ENCODE results near the gene CDR2.

CDR2 gene

DNA sequence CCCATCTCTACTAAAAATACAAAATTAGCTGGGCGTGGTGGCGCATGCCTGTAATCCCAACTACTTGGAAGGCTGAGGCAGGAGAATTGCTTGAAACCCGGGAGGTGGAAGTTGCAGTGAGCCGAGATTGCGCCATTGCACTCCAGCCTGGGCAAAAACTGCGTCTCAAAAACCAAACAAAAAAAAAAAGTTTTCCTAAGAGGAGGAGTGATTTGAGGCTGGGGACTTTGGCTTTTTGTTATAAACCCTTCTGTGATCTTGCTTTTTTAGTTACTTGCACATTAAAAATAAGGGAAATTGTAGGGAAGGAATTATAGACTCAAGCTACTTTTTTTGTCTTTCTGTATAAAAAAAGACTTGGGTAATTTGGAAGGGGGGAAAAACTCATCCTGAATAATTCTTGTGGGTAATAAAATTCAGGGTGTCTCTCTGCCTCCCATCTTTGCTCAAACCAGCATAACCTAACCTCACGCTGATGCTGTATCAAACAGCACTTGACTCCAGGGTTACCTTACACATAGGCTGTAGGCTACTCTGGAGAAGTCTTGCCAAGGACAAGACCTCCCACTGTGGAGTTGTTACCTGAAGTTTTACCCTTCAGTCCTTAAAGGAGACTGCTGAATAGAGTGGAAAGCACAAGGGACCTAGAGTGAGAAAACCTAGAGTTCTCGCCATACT is 1.7 kb upstream of the CDR2 start:
- TF ChIP-seq CTCF (IDR thresholded peaks at IDR 0.05): no peak

- no peak for TF ChIP-seq CTCF (IDR thresholded peaks at IDR 0.05)
These were observed 921 bp upstream of the CDR2 start for GRCh38 chr16:22375117-22375962.

DNA sequence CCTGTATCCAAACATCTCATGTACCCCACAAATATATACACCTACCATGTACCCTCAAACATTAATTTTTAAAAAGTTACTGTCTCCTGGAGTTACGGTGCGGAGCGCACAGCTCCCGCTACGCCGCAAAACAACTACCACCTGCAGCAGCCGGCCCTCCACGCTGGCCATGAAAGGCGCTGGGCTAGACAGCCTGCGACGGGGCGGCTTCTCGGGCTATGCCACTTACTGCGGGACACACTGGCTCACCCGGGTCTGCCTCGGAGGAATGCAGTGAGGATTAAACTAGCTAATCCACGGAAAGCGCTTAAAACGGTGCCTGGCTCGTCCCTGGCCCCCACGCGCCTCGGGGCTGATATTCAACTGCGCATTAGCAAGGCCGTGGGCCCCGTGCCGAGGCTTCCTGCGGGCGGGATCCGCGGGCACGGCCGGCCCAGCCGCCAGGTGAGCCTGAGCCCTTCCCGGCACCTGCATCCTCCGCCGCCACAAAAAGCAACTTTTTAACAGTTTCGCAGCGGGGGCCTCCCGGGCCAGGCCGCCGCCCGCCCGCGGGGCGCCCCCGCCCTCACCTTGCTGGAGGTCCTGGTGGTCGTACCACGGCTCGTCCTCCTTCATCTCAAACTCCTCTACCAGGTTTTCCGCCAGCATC is 633 bp downstream of the CDR2 start:
- TF ChIP-seq CTCF (IDR thresholded peaks at IDR 0.05): no peak

DNA sequence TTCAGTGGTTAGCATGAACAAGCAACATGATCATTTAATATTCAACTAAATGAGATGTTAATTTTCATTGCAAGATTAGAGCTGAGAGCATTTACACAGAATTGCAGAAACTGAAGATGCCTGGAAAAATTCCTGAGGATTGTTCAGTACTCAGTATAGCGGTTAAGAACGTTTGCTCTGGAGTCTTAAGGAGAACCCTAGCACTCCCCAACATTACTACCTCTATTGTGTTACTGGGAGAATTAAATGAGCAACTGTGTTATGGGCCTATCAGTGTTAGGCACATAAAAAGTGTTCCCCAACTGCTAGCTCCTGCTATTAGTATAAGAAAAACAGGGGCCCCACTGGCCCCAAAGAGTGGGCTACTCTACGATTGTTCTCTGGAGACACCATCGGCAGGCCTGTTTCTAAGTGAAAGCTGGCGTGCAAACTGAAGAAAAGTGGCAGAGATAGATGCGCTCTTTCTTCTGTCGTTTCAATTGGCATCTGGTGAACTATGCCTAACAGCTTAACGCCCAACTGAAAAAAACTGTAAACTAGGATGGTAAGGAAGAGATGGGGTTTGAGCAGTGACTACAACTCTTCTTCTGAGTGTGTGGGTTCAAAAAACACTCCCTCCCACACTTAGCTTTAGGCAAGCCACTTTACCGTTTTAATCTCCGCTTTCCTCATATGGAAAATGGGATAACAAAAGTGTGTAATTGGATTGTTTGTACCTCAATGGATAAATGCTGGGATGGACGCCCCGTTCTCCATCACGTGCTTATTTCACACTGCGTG is 1.3 kb downstream of the CDR2 start:
- TF ChIP-seq CTCF (IDR thresholded peaks at IDR 0.05): no peak

- no peak for TF ChIP-seq CTCF (IDR thresholded peaks at IDR 0.05)
These were observed 4.2 kb downstream of the CDR2 start for GRCh38 chr16:22370038-22370820.

- no peak for TF ChIP-seq CTCF (IDR thresholded peaks at IDR 0.05)
These were observed 5.1 kb downstream of the CDR2 start for GRCh38 chr16:22369221-22369811.
